Measurements from ENCODE around the gene UGT1A4.

GRCh38 chr2:233819884-233820773, 101.6 kb downstream of the UGT1A4 start:
- TF ChIP-seq CTCF (IDR thresholded peaks at IDR 0.05) (no peak), POLR2A (IDR thresholded peaks at IDR 0.05) (no peak), POLR2AphosphoS5 (IDR thresholded peaks at IDR 0.05) (no peak), EP300 (IDR thresholded peaks at IDR 0.05) (no peak)

Measured in stomach (tissue), 4 donors.